CD4-positive, alpha-beta T cell treated with Interleukin-6 for 4 hours (primary cell): ENCODE measurements around the gene ACOT12.
"Not testable (repeated sequence)": the region's sequence is repeated elsewhere in the genome, so short reads cannot be mapped to it uniquely, and the experiment has no call there.

Experiments
- DNase-seq: peaks from one replicate; pipeline ENCODE4 v3.0.0-alpha.2; 2020; ENCODE audit warnings: mixed read lengths

Gene ACOT12

DNA sequence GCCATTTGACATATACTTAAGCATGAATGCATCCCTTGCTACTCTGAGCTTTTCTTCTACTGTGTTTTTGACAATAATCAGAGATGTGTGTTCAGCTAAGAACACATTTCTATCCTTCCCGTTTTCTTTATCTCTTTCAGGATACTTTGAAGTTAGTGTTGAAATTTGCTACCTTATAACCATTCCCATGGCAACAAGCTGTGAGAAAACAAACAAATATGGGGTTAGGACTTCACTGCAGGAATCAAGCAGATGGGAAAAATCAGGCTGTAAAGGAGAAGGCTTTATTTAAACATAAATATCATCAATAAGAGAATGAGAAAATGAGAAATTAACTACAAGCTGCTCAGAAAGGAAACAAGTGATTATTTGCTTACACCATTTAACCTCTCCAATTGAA lies 57.4 kb downstream of the ACOT12 start:
- no peak for DNase-seq

DNA sequence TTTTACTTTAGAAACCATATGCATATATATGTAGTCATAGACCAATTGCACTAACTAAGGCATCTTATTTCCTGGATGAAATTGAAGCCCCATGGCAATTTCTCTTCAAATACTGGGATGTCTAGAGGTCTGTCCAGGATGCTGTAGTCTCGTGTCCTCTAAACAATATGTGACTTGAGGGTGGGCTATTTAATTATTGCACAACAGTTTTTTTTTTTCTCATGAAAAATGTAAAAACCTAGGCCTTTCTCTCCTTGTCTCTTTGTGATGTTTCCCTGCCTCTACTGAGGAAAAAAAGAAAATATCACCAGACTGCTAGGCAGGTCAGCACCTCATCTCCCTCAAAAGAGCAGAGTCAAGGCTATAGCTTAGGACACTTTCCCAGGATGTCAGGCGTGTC lies 58.0 kb downstream of the ACOT12 start:
- no peak for DNase-seq

- DNase-seq, result no peak
Observed at GRCh38 chr5:81334304-81335061, 59.5 kb downstream of the ACOT12 start.

DNA sequence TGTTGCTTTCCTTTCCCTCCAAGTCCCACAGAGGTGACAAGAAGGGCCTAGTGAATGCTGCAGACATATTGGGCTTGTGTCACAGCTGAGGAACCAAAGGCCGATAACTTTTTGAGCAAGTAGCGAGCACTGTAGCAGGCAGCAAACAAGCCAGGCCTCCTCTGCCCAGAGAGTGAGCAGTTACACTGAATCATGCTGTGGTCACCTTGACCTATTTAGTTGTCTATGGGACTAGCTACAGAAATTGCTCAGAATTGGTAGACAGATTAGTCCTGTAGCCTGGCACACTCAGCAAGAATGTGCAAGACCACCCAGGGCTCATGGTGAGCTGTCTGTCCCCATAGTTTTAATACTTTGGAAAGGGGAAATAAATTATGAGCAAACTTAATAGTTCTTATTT lies 67.4 kb downstream of the ACOT12 start:
- DNase-seq, result no peak

- DNase-seq, result no peak
Observed at GRCh38 chr5:81317536-81317935, 76.4 kb downstream of the ACOT12 start.

- DNase-seq, result no peak
Observed at GRCh38 chr5:81316571-81316970, 77.4 kb downstream of the ACOT12 start.

DNA sequence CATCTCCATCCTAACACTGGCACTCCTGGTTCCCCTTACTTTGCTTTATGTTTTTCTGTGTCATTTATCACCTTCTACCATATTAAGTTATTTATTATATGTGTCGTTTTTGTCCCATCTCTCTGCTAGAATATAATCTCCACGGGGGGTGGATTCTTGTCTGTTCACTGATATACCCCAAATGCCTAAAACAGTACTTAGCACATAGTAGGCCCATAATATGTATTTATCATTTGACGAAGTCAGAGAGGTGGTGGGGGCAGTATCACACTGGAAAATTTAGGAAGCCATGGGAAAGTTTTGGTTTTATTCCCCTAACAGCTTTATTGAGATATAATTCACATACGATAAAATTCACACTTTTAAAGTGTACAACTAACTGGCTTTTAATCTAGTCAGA lies 78.1 kb downstream of the ACOT12 start:
- DNase-seq, result no peak

DNA sequence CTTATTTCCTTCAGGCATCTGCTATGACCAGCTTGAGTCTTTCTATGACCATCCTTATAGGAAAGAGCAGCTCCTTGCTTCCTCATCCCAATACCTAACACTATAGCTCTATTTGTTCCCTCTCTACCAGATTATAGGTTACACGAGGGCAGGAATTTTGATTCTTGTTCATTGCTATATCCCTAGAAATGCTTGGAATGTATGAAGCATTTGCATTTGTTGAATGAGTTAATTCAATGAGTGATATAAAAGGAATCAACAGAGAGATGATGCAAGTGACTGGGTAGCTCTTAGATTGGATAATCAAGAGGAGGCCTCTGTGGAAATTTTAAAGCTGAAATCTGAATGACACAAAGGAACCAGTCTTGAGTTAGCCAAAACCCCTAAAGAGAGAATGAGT lies 78.6 kb downstream of the ACOT12 start:
- DNase-seq, result no peak

- no peak for DNase-seq
Observed at GRCh38 chr5:81314581-81314980, 79.4 kb downstream of the ACOT12 start.

DNA sequence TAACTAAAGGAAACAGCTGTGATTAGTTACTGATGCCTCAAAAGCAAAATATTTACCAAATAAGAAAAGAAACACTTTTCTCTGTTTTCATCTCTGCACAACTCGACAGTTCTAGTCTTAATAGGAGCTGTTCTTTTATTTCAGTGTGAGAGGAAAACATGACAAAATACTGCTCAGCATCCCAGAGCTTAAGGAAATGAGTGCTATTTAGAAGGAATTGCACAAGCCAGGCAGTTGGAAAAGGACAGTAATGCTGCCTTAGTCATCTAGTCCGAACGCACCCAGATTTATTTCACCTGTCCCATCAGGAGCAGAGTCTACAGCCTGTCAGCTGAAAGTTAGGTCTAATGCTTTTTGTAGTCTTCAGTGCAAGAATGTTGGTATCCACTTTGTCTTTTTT lies 80.2 kb downstream of the ACOT12 start:
- DNase-seq, result no peak

- no peak for DNase-seq
Observed at GRCh38 chr5:81313278-81313677, 80.7 kb downstream of the ACOT12 start.

DNA sequence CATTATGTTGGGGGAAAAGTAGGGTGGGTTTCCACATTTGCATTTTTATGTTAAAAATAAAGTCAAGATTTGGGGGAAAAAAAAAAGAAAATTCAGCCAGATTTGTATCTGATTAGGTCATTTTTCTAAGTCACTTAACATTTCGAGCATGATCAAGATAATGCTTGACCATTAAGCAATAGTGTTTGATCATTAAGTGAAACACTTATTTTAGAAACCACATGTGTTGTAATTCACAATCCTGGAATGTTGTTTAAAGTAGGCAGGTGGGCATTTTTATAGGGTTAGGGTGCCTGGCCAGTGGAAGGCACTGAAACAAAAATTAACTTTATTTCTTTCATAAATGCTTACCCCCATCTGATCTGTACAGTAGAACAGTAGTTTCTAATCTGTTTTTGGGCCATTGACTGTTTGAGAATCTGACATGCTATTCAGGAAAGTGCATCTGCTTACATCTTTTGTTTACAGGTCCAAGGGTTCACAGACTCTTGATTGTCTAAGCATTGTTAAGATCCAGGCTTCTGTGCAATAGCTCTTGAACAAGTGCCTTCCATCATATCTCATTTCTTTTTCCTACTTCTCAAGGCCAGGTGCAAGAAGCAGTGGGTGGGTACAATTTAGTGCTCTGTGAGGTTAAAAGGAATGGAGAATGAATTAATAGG lies 83.4 kb downstream of the ACOT12 start:
- DNase-seq, result no peak

GRCh38 chr5:81308836-81309235 lies 85.1 kb downstream of the ACOT12 start:
- no peak for DNase-seq

DNA sequence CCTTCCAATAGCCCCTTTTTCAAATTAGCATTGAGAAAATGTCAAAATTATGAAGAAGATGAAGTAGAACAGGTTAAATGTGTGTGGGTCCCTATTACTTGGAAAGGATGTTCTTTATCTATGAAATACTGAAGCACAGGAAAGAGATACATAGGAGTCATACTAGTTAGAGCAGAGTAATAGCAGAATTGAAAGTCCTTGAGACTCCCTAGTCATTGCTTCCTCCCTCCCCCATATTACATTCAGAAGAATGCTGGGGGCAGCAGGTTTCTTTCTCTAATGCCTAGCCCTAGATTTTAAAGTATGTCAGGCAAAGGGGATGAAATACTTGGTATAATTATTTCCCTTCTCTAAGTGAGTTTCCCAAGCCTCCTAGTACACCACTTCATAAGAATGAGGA lies 88.1 kb downstream of the ACOT12 start:
- DNase-seq, result no peak

- no peak for DNase-seq
Observed at GRCh38 chr5:81303563-81303962, 90.4 kb downstream of the ACOT12 start.

GRCh38 chr5:81302596-81302995 lies 91.3 kb downstream of the ACOT12 start:
- DNase-seq, result no peak

DNA sequence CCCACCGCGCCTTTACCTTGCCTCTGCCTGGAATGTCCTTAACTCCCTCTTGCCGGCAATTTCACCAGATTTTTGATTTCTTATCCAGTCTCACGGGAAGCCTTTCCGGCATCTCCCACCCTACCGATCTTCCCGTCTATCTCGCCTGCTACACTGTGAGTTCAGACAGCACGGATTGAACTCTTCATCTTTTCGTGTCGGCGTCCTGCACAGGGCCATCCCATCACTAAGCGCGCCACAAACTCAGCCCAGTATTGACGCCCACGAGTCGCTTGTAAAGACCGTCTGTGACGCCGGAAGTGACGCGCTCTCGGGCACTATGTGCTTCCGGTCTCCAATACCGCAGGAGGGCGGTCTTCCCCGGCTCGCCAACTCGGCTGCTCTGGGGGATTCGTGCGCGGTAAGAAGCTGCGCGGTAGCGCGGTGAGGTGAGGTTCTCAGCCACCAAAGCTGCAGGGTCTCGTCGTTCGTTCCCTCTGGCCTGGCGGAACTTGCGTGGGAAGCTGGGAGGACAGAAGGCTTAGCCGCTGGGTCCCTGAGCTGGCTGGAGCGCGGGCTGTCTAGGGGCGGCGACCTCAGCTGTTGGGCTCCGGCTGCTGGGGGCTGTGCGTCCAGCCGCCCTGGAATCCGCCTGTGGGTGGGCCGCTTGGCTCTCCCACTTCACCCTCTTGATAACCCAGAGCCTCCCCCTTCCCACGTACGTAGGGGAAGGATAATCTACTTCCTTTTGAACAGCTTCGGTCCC lies 92.5 kb downstream of the ACOT12 start, which contains the start of gene ZCCHC9:
ZCCHC9 (plus strand) TSS at position 317 of the 745 bp plus-strand sequence. CDS start 3,171 bp downstream, outside the sequence.
- peak; percentile 93 for DNase-seq

GRCh38 chr5:81300921-81301270 lies 93.0 kb downstream of the ACOT12 start:
- DNase-seq, result no peak

GRCh38 chr5:81297531-81297930 lies 96.4 kb downstream of the ACOT12 start:
- no peak for DNase-seq

DNA sequence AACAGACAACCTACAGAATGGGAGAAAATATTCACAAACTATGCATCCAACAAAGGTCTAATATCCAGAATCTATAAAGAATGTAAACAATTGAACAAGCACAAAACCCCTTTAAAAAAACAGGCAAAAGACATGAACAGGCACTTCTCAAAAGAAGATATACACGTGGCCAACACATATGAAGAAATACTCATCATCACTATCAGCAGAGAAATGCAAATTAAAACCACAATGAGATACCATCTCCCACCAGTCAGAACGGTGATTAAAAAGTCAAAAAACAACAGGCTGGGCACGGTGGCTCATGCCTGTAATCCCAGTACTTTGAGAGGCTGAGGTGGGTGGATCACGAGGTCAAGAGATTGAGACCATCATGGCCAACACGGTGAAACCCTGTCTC lies 99.9 kb downstream of the ACOT12 start:
- DNase-seq, result not testable (repeated sequence)

DNA sequence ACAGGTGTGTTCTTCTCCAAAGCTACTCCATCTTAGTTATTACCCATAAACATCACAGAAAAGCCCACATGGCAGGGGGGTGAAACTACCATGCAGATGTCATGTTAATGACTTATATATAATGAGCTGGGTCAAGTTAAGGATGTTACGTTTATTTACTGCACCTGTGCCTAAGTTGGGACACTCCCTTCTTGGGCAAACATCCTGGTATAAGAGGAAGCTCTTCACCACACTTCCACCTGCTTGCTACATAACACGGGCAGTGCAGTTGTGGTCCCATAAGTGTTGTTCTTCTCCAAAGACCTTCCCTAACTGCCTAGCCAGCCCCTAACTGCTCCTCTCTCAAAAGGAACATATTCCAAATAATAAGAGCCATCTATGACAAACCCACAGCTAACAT lies 101.8 kb downstream of the ACOT12 start:
- no peak for DNase-seq

- DNase-seq, result no peak
Observed at GRCh38 chr5:81290146-81290545, 103.8 kb downstream of the ACOT12 start.

DNA sequence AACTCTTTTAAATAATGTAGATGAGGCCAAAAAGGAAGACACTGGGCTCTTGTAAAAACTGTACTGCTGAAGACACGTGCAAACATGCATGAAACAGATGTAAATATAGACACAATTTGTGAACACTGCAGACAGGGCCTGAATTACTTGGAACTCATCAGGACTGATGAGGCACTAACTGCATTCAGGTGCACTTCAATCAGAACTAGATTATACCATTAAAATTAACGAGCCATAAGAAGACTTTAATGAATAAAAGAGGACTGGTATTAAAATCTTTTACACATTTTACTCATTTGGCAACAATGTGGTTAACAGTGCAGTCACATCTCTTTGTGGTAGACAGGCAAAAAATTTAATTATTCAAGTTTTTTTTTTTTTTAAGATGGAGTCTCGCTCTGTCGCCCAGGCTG lies 105.9 kb downstream of the ACOT12 start:
- DNase-seq, result no peak

DNA sequence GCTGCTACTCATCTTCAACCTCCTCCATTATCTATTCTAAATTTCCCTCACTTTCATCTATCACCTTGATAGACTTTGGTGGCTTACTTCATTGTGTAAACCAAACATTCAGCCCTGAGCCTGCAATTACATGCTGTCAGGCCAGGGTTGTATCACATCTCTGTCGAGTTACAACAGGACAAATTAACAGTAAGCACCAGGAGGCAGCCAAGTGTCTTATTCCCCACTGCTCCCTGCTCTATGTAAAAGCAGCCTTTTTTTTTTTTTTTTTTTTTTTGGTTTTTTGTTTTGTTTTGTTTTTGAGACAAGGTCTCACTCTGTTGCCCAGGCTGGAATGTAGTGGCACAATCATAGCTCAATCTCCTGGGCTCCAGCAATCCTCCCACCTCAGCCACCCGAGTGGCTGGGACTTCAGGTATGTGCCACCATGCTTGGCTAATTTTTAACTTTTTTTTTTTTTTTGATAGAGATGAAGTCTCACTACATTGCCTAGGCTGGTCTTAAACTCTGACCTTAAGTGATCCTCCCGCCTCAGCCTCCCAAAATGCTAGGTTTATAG lies 107.8 kb downstream of the ACOT12 start:
- no peak for DNase-seq
